PC-3 (cell line): Measurements from ENCODE around the gene LAMA2. TPM values are rescaled to one million over a fixed set of nuclear protein-coding genes. Genes with fewer than 3 reads are reported as not detected.

Source experiments
- ATAC-seq: fragments of 200-7000 bp; cut with Tn5 transposase; 2 replicates; pipeline ENCODE4 v1.9.1; 2020; ENCODE audit warnings: mild to moderate bottlenecking, moderate library complexity
- BruUV-seq: library from RNA; stranded (reverse); fragments of 400-500 nt; replicated peaks from 2 replicates; lab custom pipeline; 2021; lab: Mats Ljungman, UMichigan
- CTCF ChIA-PET: fragments of 300-600 bp; sonication (Branson Sonifier 250); formaldehyde crosslinking; loops from one replicate; lab custom pipeline; 2022; ENCODE audit warnings: antibody characterized with exemption; lab: Charles Lee
- POLR2A ChIA-PET: fragments of 300-600 bp; sonication (Branson Sonifier 250); formaldehyde crosslinking; loops from one replicate; lab custom pipeline; 2022; ENCODE audit warnings: antibody characterized with exemption; ENCODE audit not compliant: unreplicated experiment; lab: Charles Lee
- DNase-seq: peaks from one replicate; pipeline ENCODE4 v3.0.0-alpha.2; 2015
- H2AFZ ChIP-seq: fragments of 300-600 bp; sonication (generic); 2 replicates; pipeline ENCODE4 v1.6.0; 2016; ENCODE audit warnings: antibody characterized with exemption, low read length
- H3F3A ChIP-seq: fragments of 300-600 bp; sonication (generic); one replicate; pipeline ENCODE4 v1.6.0; 2017; ENCODE audit warnings: antibody characterized with exemption, low read length, control low read depth, mild to moderate bottlenecking; ENCODE audit not compliant: unreplicated experiment
- H3K27ac ChIP-seq: fragments of 300-600 bp; sonication (generic); 2 replicates; pipeline ENCODE4 v1.5.1; 2016; ENCODE audit warnings: mild to moderate bottlenecking, low read length
- H3K27me3 ChIP-seq: fragments of 300-600 bp; sonication (generic); 2 replicates; pipeline ENCODE4 v1.6.1; 2016; ENCODE audit warnings: low read length, mixed read lengths
- H3K36me3 ChIP-seq: fragments of 300-600 bp; sonication (generic); 2 replicates; pipeline ENCODE4 v1.6.1; 2016; ENCODE audit warnings: low read depth, mixed run types, low read length, mixed read lengths
- H3K4me1 ChIP-seq: fragments of 300-600 bp; sonication (generic); 2 replicates; pipeline ENCODE4 v1.5.1; 2016; ENCODE audit warnings: low read length; ENCODE audit not compliant: insufficient read depth
- H3K4me2 ChIP-seq: fragments of 300-600 bp; sonication (generic); 2 replicates; pipeline ENCODE4 v1.6.0; 2016; ENCODE audit warnings: low read length
- H3K4me3 ChIP-seq: fragments of 300-600 bp; sonication (generic); 2 replicates; pipeline ENCODE4 v1.5.1; 2016; ENCODE audit warnings: mild to moderate bottlenecking, low read length, mixed read lengths
- H3K79me2 ChIP-seq: fragments of 300-600 bp; sonication (generic); 2 replicates; pipeline ENCODE4 v1.6.1; 2017; ENCODE audit warnings: low read length, mixed read lengths
- H3K9ac ChIP-seq: fragments of 300-600 bp; sonication (generic); 2 replicates; pipeline ENCODE4 v1.6.0; 2016; ENCODE audit warnings: mild to moderate bottlenecking, low read length
- H3K9me2 ChIP-seq: fragments of 300-600 bp; sonication (generic); replicated peaks from 2 replicates; pipeline ENCODE4 v1.6.1; 2016; ENCODE audit warnings: mixed run types, low read length, mixed read lengths
- H3K9me3 ChIP-seq: fragments of 300-600 bp; sonication (generic); 2 replicates; pipeline ENCODE4 v1.6.1; 2016; ENCODE audit warnings: low read length, mixed read lengths
- H4K20me1 ChIP-seq: fragments of 300-600 bp; sonication (generic); 2 replicates; pipeline ENCODE4 v1.6.1; 2016; ENCODE audit warnings: low read length, mixed read lengths
- EZH2 ChIP-seq: fragments of 300-600 bp; sonication (generic); IDR thresholded peaks from one replicate; pipeline ENCODE4 v1.6.1; 2017; ENCODE audit warnings: antibody characterized with exemption, mild to moderate bottlenecking, low read length; ENCODE audit not compliant: unreplicated experiment
- EZH2phosphoT487 ChIP-seq: fragments of 300-600 bp; sonication (generic); IDR thresholded peaks from 2 replicates; pipeline ENCODE4 v1.6.1; 2018; ENCODE audit warnings: mild to moderate bottlenecking, antibody characterized with exemption, low read length, borderline replicate concordance
- intact Hi-C: fragments of 100-400 bp; cut with micrococcal nuclease; formaldehyde crosslinking; loops from 2 replicates; pipeline ENCODE4 v1.9.0; 2023
- total RNA-seq: library from RNA; depleted of rRNA; stranded (reverse); fragments of >200 nt; gene quantifications from 2 replicates; pipeline ENCODE4 v1.2.3, GENCODE V29; 2014
- TF ChIP-seq, protein P1 (sequence below): fragments of 300-600 bp; sonication (generic); conservative IDR thresholded peaks from 2 replicates; pipeline ENCODE4 v1.5.1; 2017; ENCODE audit warnings: antibody characterized with exemption, low read depth, mild to moderate bottlenecking, low read length

LAMA2 gene
- total RNA-seq, 1 experiment from 2014 or later, result 0.22 TPM

- TF ChIP-seq EZH2phosphoT487 (no peak), EZH2 (no peak)
- TF ChIP-seq, protein P1, sequence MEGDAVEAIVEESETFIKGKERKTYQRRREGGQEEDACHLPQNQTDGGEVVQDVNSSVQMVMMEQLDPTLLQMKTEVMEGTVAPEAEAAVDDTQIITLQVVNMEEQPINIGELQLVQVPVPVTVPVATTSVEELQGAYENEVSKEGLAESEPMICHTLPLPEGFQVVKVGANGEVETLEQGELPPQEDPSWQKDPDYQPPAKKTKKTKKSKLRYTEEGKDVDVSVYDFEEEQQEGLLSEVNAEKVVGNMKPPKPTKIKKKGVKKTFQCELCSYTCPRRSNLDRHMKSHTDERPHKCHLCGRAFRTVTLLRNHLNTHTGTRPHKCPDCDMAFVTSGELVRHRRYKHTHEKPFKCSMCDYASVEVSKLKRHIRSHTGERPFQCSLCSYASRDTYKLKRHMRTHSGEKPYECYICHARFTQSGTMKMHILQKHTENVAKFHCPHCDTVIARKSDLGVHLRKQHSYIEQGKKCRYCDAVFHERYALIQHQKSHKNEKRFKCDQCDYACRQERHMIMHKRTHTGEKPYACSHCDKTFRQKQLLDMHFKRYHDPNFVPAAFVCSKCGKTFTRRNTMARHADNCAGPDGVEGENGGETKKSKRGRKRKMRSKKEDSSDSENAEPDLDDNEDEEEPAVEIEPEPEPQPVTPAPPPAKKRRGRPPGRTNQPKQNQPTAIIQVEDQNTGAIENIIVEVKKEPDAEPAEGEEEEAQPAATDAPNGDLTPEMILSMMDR, result no peak
These were observed 350.7 kb downstream of the LAMA2 start for GRCh38 chr6:129233458-129234134.

GRCh38 chr6:129235167-129236000, 352.4 kb downstream of the LAMA2 start:
- no peaks in the 10 kb centered on the region for H3K9me2 ChIP-seq
- BruUV-seq, result no TSS peak
- H3K4me2 ChIP-seq, result no peak overlapping the region
- no peaks in the 10 kb centered on the region for H3K79me2 ChIP-seq
- no peak overlapping the region for H3K9ac ChIP-seq
- H3F3A ChIP-seq, result no peaks in the 10 kb centered on the region
- H3K9me3 ChIP-seq, result no peaks in the 10 kb centered on the region
- H3K36me3 ChIP-seq, result no peaks in the 10 kb centered on the region
- no peaks in the 10 kb centered on the region for H4K20me1 ChIP-seq
- CTCF ChIA-PET, result no interaction called here
- no peaks in the 10 kb centered on the region for H3K4me1 ChIP-seq
- H3K27ac ChIP-seq, result no peak overlapping the region
- DNase-seq, result no peak
- H3K4me3 ChIP-seq, result no peak overlapping the region
- POLR2A ChIA-PET, result no interaction called here
- no peaks in the 10 kb centered on the region for H3K27me3 ChIP-seq
- ATAC-seq, result no peak
- TF ChIP-seq EZH2 (no peak), EZH2phosphoT487 (no peak)
- TF ChIP-seq, protein P1, result no peak
- no peak overlapping the region for H2AFZ ChIP-seq
- intact Hi-C loops, result no loop called here

More at GRCh38 chr6:129233458-129234134, 350.7 kb downstream of the LAMA2 start:
- Histone ChIP-seq H3K36me3 (no peaks in the 10 kb centered on the region), H3K4me1 (no peaks in the 10 kb centered on the region), H2AFZ (no peak overlapping the region), H3K9ac (no peak overlapping the region), H3K9me2 (no peaks in the 10 kb centered on the region), H3K27ac (no peak overlapping the region), H3K27me3 (no peaks in the 10 kb centered on the region), H3K4me3 (no peak overlapping the region), H4K20me1 (no peaks in the 10 kb centered on the region), H3K4me2 (no peak overlapping the region), H3F3A (no peaks in the 10 kb centered on the region), H3K79me2 (no peaks in the 10 kb centered on the region), H3K9me3 (no peaks in the 10 kb centered on the region)
- DNase-seq (no peak), ATAC-seq (no peak)
- BruUV-seq, result no TSS peak
- ChIA-PET CTCF (no interaction called here), POLR2A (no interaction called here)
- intact Hi-C loops, result no loop called here
